Measurements from ENCODE around the gene TEDDM1. TPM values are rescaled to one million over a fixed set of nuclear protein-coding genes. Genes with fewer than 3 reads are reported as not detected.

TEDDM1 gene
- total RNA-seq, 1 donor from 2014 or later: not detected

DNA sequence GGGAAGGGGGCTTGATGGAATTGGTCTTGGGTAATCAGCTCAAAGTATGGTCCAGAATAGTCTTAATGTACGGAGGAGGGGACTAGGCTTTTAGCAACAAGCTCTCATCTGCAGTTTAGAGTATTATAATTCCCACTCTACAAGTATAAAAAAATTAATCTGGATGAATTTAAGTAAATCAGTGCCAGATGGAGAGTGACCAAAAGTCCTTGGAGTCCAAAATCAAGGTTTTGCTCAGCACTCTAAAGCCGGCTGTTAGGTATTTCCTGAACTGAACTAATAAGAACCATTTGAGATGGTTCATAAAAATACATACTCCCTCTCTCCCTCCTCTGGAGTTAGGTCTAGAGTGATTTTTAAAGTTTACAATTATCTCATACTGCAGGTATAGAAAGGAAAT is 32.5 kb downstream of the TEDDM1 start:
- Histone ChIP-seq H3K9ac (ENCODE audit: low read depth in 1 of 3, low read length in 3 of 3) (no peak overlapping the region), H3K27ac (ENCODE audit: low read depth, low read length) (no peak overlapping the region), H3K4me1 (ENCODE audit: control insufficient read depth in 3 of 3, insufficient read depth in 3 of 3, low read length in 3 of 3) (peaks cover 6 to 14% (median 11%) of the 10 kb centered on the region in 3 donors), H3K27me3 (ENCODE audit: control insufficient read depth in 3 of 3, insufficient read depth in 3 of 3, low read length in 3 of 3) (no peaks in the 10 kb centered on the region), H3K36me3 (ENCODE audit: control insufficient read depth in 3 of 3, insufficient read depth in 3 of 3, low read length in 3 of 3) (no peaks in the 10 kb centered on the region), H3K9me3 (ENCODE audit: control insufficient read depth in 3 of 3, low read length in 3 of 3) (no peaks in the 10 kb centered on the region), H3K4me3 (ENCODE audit: low read length in 3 of 3) (no peak overlapping the region)

GRCh38 chr1:182366596-182366995 is 33.9 kb downstream of the TEDDM1 start:
- H3K27me3 ChIP-seq (ENCODE audit: control insufficient read depth in 3 of 3, insufficient read depth in 3 of 3, low read length in 3 of 3): no peaks in the 10 kb centered on the region
- peaks cover 15 to 22% (median 21%) of the 10 kb centered on the region in 3 donors for H3K4me1 ChIP-seq (ENCODE audit: control insufficient read depth in 3 of 3, insufficient read depth in 3 of 3, low read length in 3 of 3)
- H3K36me3 ChIP-seq (ENCODE audit: control insufficient read depth in 3 of 3, insufficient read depth in 3 of 3, low read length in 3 of 3): no peaks in the 10 kb centered on the region
- H3K27ac ChIP-seq (ENCODE audit: low read depth, low read length): no peak overlapping the region
- no peak overlapping the region for H3K9ac ChIP-seq (ENCODE audit: low read depth in 1 of 3, low read length in 3 of 3)
- no peaks in the 10 kb centered on the region for H3K9me3 ChIP-seq (ENCODE audit: control insufficient read depth in 3 of 3, low read length in 3 of 3)
- H3K4me3 ChIP-seq (ENCODE audit: low read length in 3 of 3): no peak overlapping the region

- Histone ChIP-seq H3K27ac (ENCODE audit: low read depth, low read length) (peak overlapping the region; percentile 89), H3K27me3 (ENCODE audit: control insufficient read depth in 3 of 3, insufficient read depth in 3 of 3, low read length in 3 of 3) (no peaks in the 10 kb centered on the region), H3K36me3 (ENCODE audit: control insufficient read depth in 3 of 3, insufficient read depth in 3 of 3, low read length in 3 of 3) (no peaks in the 10 kb centered on the region), H3K9ac (ENCODE audit: low read depth in 1 of 3, low read length in 3 of 3) (no peak overlapping the region), H3K4me3 (ENCODE audit: low read length in 3 of 3) (no peak overlapping the region), H3K9me3 (ENCODE audit: control insufficient read depth in 3 of 3, low read length in 3 of 3) (no peaks in the 10 kb centered on the region), H3K4me1 (ENCODE audit: control insufficient read depth in 3 of 3, insufficient read depth in 3 of 3, low read length in 3 of 3) (peaks cover 35 to 43% (median 42%) of the 10 kb centered on the region in 3 donors)
These were observed 40.8 kb downstream of the TEDDM1 start for GRCh38 chr1:182359645-182360044.

DNA sequence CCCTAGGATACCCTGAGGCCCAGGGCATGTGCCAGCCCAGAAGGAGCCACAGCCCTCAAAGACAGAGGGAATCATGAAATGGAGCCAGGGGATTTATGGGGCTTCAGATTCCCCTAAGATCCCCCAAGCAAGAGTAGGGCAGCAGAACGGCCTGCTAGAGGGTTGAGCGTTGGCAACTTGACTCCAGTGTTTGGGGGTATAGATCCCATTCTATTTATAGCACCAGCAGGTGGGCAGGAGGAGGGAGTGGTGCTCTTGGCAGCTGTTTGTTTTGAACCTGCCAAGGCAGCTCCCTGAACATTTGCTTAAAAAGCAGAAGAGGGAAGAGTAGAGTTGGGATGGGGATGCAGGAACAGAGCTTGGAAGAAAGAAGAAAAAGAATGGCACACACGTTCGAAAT is 42.6 kb downstream of the TEDDM1 start:
- Histone ChIP-seq H3K4me3 (ENCODE audit: low read length in 3 of 3) (peak overlapping the region in 1 of 3 donors; percentile 7), H3K27me3 (ENCODE audit: control insufficient read depth in 3 of 3, insufficient read depth in 3 of 3, low read length in 3 of 3) (no peaks in the 10 kb centered on the region), H3K9me3 (ENCODE audit: control insufficient read depth in 3 of 3, low read length in 3 of 3) (no peaks in the 10 kb centered on the region), H3K9ac (ENCODE audit: low read depth in 1 of 3, low read length in 3 of 3) (peak overlapping the region; percentile 41 to 74 (median 66)), H3K27ac (ENCODE audit: low read depth, low read length) (peak overlapping the region; percentile 89), H3K4me1 (ENCODE audit: control insufficient read depth in 3 of 3, insufficient read depth in 3 of 3, low read length in 3 of 3) (peaks cover 29 to 46% (median 35%) of the 10 kb centered on the region in 3 donors), H3K36me3 (ENCODE audit: control insufficient read depth in 3 of 3, insufficient read depth in 3 of 3, low read length in 3 of 3) (no peaks in the 10 kb centered on the region)

GRCh38 chr1:182357171-182357570 is 43.3 kb downstream of the TEDDM1 start:
- Histone ChIP-seq H3K4me3 (ENCODE audit: low read length in 3 of 3) (no peak overlapping the region), H3K4me1 (ENCODE audit: control insufficient read depth in 3 of 3, insufficient read depth in 3 of 3, low read length in 3 of 3) (peaks cover 24 to 41% (median 31%) of the 10 kb centered on the region in 3 donors), H3K27ac (ENCODE audit: low read depth, low read length) (peak overlapping the region; percentile 89)

GRCh38 chr1:182355723-182356098 is 44.8 kb downstream of the TEDDM1 start:
- Histone ChIP-seq H3K27ac (ENCODE audit: low read depth, low read length) (no peak overlapping the region), H3K9ac (ENCODE audit: low read depth in 1 of 3, low read length in 3 of 3) (no peak overlapping the region), H3K9me3 (ENCODE audit: control insufficient read depth in 3 of 3, low read length in 3 of 3) (no peaks in the 10 kb centered on the region), H3K27me3 (ENCODE audit: control insufficient read depth in 3 of 3, insufficient read depth in 3 of 3, low read length in 3 of 3) (no peaks in the 10 kb centered on the region), H3K4me3 (ENCODE audit: low read length in 3 of 3) (no peak overlapping the region), H3K36me3 (ENCODE audit: control insufficient read depth in 3 of 3, insufficient read depth in 3 of 3, low read length in 3 of 3) (no peaks in the 10 kb centered on the region), H3K4me1 (ENCODE audit: control insufficient read depth in 3 of 3, insufficient read depth in 3 of 3, low read length in 3 of 3) (peaks cover 23 to 51% (median 37%) of the 10 kb centered on the region in 3 donors)

More at GRCh38 chr1:182357171-182357570, 43.3 kb downstream of the TEDDM1 start:
- Histone ChIP-seq H3K9ac (ENCODE audit: low read depth in 1 of 3, low read length in 3 of 3) (peak overlapping the region in 2 of 3 donors; percentile 6 to 16), H3K27me3 (ENCODE audit: control insufficient read depth in 3 of 3, insufficient read depth in 3 of 3, low read length in 3 of 3) (no peaks in the 10 kb centered on the region), H3K36me3 (ENCODE audit: control insufficient read depth in 3 of 3, insufficient read depth in 3 of 3, low read length in 3 of 3) (no peaks in the 10 kb centered on the region), H3K9me3 (ENCODE audit: control insufficient read depth in 3 of 3, low read length in 3 of 3) (no peaks in the 10 kb centered on the region)

DNA sequence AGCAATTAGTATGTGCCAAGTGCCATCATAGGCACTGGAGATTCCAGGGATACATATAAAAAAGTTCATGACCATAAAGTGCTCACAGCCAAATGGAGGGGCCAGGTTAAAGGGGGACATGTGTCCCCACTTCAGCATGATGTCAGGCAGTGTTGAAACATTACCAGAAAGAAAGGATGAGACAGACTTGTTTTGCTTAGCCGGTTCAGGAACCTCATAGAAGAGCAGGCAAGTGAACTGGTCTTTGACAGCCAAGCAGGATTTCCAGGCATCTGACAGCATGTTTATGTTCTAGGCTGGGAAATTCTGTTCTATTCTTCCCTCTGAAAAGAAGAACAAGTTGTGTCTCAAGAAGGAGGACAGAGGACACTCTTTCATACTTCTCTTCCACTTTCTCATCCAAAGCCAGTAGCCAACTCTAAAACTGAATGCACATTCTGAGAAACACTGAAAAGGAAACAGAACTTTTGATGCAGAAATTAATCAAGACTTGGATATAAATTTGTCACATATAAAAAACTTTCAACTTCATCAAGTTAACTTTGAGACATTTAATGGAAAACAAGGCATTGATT is 48.6 kb downstream of the TEDDM1 start:
- no peak overlapping the region for H3K4me3 ChIP-seq (ENCODE audit: low read length in 3 of 3)
- H3K9me3 ChIP-seq (ENCODE audit: control insufficient read depth in 3 of 3, low read length in 3 of 3): no peaks in the 10 kb centered on the region
- peak overlapping the region; percentile 89 for H3K27ac ChIP-seq (ENCODE audit: low read depth, low read length)
- H3K9ac ChIP-seq (ENCODE audit: low read depth in 1 of 3, low read length in 3 of 3): peak overlapping the region in 1 of 3 donors; percentile 3
- no peaks in the 10 kb centered on the region for H3K36me3 ChIP-seq (ENCODE audit: control insufficient read depth in 3 of 3, insufficient read depth in 3 of 3, low read length in 3 of 3)
- no peaks in the 10 kb centered on the region for H3K27me3 ChIP-seq (ENCODE audit: control insufficient read depth in 3 of 3, insufficient read depth in 3 of 3, low read length in 3 of 3)
- peaks cover 31 to 52% (median 39%) of the 10 kb centered on the region in 3 donors for H3K4me1 ChIP-seq (ENCODE audit: control insufficient read depth in 3 of 3, insufficient read depth in 3 of 3, low read length in 3 of 3)

DNA sequence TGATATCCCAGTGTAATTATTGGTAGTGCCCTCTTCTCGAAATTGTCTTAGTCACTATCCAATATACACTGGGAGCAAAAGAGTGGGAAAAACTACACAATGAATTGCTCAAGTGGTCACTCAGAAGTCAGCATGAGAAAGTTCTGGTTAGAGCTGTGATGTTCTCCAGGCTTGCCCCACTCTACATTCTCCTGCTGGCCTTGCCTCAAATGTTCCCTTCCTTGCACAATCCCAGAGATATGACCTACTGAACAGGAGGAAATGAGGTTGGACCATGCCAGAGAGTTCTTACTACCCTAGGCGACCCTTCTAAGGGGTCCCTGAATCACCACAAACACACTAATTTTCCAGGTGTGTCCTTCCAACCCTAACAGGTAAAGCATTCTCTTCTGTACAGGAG is 49.6 kb downstream of the TEDDM1 start:
- peak overlapping the region; percentile 89 for H3K27ac ChIP-seq (ENCODE audit: low read depth, low read length)
- no peak overlapping the region for H3K4me3 ChIP-seq (ENCODE audit: low read length in 3 of 3)
- peaks cover 31 to 52% (median 39%) of the 10 kb centered on the region in 3 donors for H3K4me1 ChIP-seq (ENCODE audit: control insufficient read depth in 3 of 3, insufficient read depth in 3 of 3, low read length in 3 of 3)

DNA sequence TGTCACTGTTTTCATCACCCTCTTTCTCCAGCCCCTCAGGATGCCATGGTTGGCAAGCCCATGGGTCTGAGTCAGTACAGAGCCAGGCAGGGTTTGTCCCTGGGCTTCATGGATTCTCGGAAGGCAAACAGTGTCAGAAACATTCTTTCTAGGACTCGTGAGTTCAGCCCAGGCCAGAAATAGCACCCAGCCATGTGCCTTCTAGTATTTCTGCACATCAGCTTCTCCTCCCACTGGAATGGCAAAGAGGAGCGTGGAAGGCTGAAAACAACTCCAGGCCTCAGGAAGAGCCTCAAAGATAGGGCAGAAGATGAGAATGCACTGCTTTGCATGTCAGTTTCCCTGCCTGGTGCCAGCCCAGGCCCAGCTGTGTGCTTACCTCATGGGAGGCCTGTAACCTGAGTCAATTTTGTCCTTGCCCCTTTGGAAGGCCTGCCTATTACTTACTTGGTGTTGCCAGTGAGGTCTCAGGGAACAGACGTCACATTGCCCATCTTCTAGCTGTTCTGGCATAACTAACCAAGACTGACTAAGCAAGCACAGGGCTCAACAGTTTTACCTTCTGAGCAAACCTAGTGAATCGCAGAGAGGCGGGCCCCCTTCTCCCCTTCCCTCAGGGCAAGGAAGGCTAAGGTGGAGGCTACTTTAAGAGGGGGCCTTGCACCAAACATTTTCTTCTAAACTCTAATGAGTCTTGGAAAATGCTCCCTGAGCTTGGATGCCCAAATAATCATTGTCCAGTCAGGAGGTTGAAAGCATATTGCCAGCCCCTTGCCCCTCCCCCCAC is 51.3 kb downstream of the TEDDM1 start:
- Histone ChIP-seq H3K9me3 (ENCODE audit: control insufficient read depth in 3 of 3, low read length in 3 of 3) (no peaks in the 10 kb centered on the region), H3K4me3 (ENCODE audit: low read length in 3 of 3) (peak overlapping the region in 2 of 3 donors; percentile 34 to 38), H3K36me3 (ENCODE audit: control insufficient read depth in 3 of 3, insufficient read depth in 3 of 3, low read length in 3 of 3) (no peaks in the 10 kb centered on the region), H3K9ac (ENCODE audit: low read depth in 1 of 3, low read length in 3 of 3) (peak overlapping the region; percentile 13 to 72 (median 28)), H3K4me1 (ENCODE audit: control insufficient read depth in 3 of 3, insufficient read depth in 3 of 3, low read length in 3 of 3) (peaks cover 31 to 52% (median 39%) of the 10 kb centered on the region in 3 donors), H3K27ac (ENCODE audit: low read depth, low read length) (peak overlapping the region; percentile 89), H3K27me3 (ENCODE audit: control insufficient read depth in 3 of 3, insufficient read depth in 3 of 3, low read length in 3 of 3) (no peaks in the 10 kb centered on the region)

More for the DNA sequence above, 49.6 kb downstream of the TEDDM1 start:
- Histone ChIP-seq H3K9ac (ENCODE audit: low read depth in 1 of 3, low read length in 3 of 3) (no peak overlapping the region), H3K9me3 (ENCODE audit: control insufficient read depth in 3 of 3, low read length in 3 of 3) (no peaks in the 10 kb centered on the region), H3K36me3 (ENCODE audit: control insufficient read depth in 3 of 3, insufficient read depth in 3 of 3, low read length in 3 of 3) (no peaks in the 10 kb centered on the region), H3K27me3 (ENCODE audit: control insufficient read depth in 3 of 3, insufficient read depth in 3 of 3, low read length in 3 of 3) (no peaks in the 10 kb centered on the region)
